DOHH2 (cell line): ENCODE data around the gene DHX29.
A peak's percentile ranks its signal among the peaks of the same experiment; 100 is the strongest.

Experiments
- H3F3A ChIP-seq: fragments of 200-600 bp; sonication (generic), shearing (Covaris generic); 2 replicates; pipeline ENCODE4 v1.6.0; 2016; ENCODE audit warnings: antibody characterized with exemption, mild to moderate bottlenecking; ENCODE audit not compliant: control insufficient read depth, insufficient read depth
- H3K27ac ChIP-seq: fragments of 200-600 bp; sonication (generic); 2 replicates; pipeline ENCODE4 v1.5.1; 2014; ENCODE audit warnings: low read depth, mild to moderate bottlenecking, low read length, moderate library complexity
- H3K27me3 ChIP-seq: fragments of 200-600 bp; sonication (generic); 2 replicates; pipeline ENCODE4 v1.6.1; 2014; ENCODE audit warnings: mild to moderate bottlenecking, low read length, mixed read lengths; ENCODE audit not compliant: control insufficient read depth
- H3K36me3 ChIP-seq: fragments of 200-600 bp; sonication (generic); 2 replicates; pipeline ENCODE4 v1.6.1; 2014; ENCODE audit warnings: mild to moderate bottlenecking, low read length, moderate library complexity, mixed read lengths; ENCODE audit not compliant: control insufficient read depth
- H3K4me1 ChIP-seq: fragments of 200-600 bp; sonication (generic); 2 replicates; pipeline ENCODE4 v1.6.1; 2014; ENCODE audit warnings: mild to moderate bottlenecking, low read length, mixed read lengths; ENCODE audit not compliant: control insufficient read depth
- H3K4me2 ChIP-seq: fragments of 200-600 bp; sonication (generic); 2 replicates; pipeline ENCODE4 v1.6.0; 2014; ENCODE audit warnings: mild to moderate bottlenecking, low read length, moderate library complexity
- H3K4me3 ChIP-seq: fragments of 200-600 bp; sonication (generic); 2 replicates; pipeline ENCODE4 v1.5.1; 2014; ENCODE audit warnings: mild to moderate bottlenecking, low read length, mixed read lengths
- H3K79me2 ChIP-seq: fragments of 200-600 bp; sonication (generic); 2 replicates; pipeline ENCODE4 v1.6.1; 2014; ENCODE audit warnings: mild to moderate bottlenecking, low read length, mixed read lengths; ENCODE audit not compliant: control insufficient read depth
- H3K9me2 ChIP-seq: fragments of 200-600 bp; sonication (generic); replicated peaks from 2 replicates; pipeline ENCODE4 v1.6.1; 2014; ENCODE audit warnings: mild to moderate bottlenecking, low read length, mixed read lengths; ENCODE audit not compliant: control insufficient read depth
- H3K9me3 ChIP-seq: fragments of 200-600 bp; sonication (generic); 2 replicates; pipeline ENCODE4 v1.6.1; 2014; ENCODE audit warnings: antibody characterized with exemption, low read length, mixed read lengths; ENCODE audit not compliant: control insufficient read depth, insufficient read depth
- H4K20me1 ChIP-seq: fragments of 200-600 bp; sonication (generic); 2 replicates; pipeline ENCODE4 v1.6.0; 2014; ENCODE audit warnings: low read depth, mild to moderate bottlenecking, antibody characterized with exemption, low read length, moderate library complexity; ENCODE audit not compliant: control insufficient read depth, insufficient read depth
- CTCF ChIP-seq: fragments of 200-600 bp; sonication (generic); IDR thresholded peaks from one replicate; pipeline ENCODE4 v1.5.1; 2014; ENCODE audit warnings: antibody characterized with exemption, mild to moderate bottlenecking, low read depth, low read length; ENCODE audit not compliant: poor library complexity, severe bottlenecking
- EZH2phosphoT487 ChIP-seq: fragments of 200-600 bp; sonication (generic); IDR thresholded peaks from 2 replicates; pipeline ENCODE4 v1.6.1; 2017; ENCODE audit warnings: borderline replicate concordance, mild to moderate bottlenecking, antibody characterized with exemption, low read length, moderate library complexity, mixed read lengths

Gene DHX29

DNA sequence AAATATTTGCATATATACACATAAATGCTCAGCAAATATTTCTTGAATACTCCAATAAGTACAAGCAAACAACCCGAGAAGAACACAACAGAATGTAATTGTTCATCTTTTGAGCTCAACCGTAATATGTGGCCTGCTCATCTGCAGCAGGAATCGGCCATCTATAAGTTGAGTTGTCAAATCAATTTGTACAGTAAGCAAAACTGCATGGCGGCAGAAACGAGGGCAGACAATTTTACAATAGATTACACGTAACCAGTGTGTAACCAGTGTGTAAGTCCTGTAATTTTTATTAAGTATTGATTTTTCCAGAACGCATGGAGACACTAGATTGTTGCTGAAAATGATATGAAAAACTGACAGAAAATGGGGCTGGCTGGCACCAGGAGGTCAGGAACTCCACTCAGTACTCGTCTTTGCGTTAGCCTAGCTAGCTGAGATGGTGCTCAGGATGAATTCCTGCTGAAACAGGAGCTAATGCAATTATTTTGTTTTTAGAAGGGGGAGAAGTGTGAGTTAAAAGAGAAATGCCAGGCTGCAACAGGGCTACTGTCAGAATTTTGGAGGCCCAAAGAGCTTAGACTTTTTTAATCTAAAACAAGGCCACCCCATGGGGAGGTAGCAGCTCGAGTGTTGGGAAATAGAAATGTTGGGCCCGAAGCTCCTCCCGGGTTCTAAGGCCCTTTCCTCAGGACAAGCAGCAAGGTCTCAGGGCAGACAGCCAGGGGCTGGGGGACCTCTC is 682 bp downstream of the DHX29 start:
- Histone ChIP-seq H3K4me3 (peak overlapping the region; percentile 94), H3F3A (no peaks in the 10 kb centered on the region; the same call in 1 of the 2 replicates)

GRCh38 chr5:55305345-55305744 is 2.1 kb downstream of the DHX29 start:
- Histone ChIP-seq H4K20me1 (peaks cover 8% of the 10 kb centered on the region; the same call in 1 of the 2 replicates), H3F3A (no peaks in the 10 kb centered on the region; the same call in 1 of the 2 replicates), H3K9me3 (no peaks in the 10 kb centered on the region), H3K4me3 (peak overlapping the region; percentile 94), H3K4me2 (peak overlapping the region; percentile 70), H3K27me3 (no peaks in the 10 kb centered on the region), H3K4me1 (peaks cover 36% of the 10 kb centered on the region), H3K79me2 (peaks cover 95% of the 10 kb centered on the region), H3K27ac (no peak overlapping the region), H3K36me3 (peaks cover 46% of the 10 kb centered on the region), H3K9me2 (no peaks in the 10 kb centered on the region)
- TF ChIP-seq CTCF: no peak
- no peak for TF ChIP-seq EZH2phosphoT487

More for the DNA sequence above, 682 bp downstream of the DHX29 start:
- no peaks in the 10 kb centered on the region for H3K9me3 ChIP-seq
- H3K9me2 ChIP-seq: no peaks in the 10 kb centered on the region
- H3K79me2 ChIP-seq: peaks cover 99% of the 10 kb centered on the region
- H3K27me3 ChIP-seq: no peaks in the 10 kb centered on the region
- H3K27ac ChIP-seq: peak overlapping the region; percentile 67
- peaks cover 56% of the 10 kb centered on the region for H3K36me3 ChIP-seq
- peaks cover 8% of the 10 kb centered on the region; the same call in 1 of the 2 replicates for H4K20me1 ChIP-seq
- peak overlapping the region; percentile 70 for H3K4me2 ChIP-seq
- H3K4me1 ChIP-seq: peaks cover 46% of the 10 kb centered on the region
- TF ChIP-seq EZH2phosphoT487 (no peak), CTCF (no peak)

GRCh38 chr5:55304584-55304983 is 2.9 kb downstream of the DHX29 start:
- Histone ChIP-seq H4K20me1 (peaks cover 7% of the 10 kb centered on the region; the same call in 1 of the 2 replicates), H3K27ac (no peak overlapping the region), H3K36me3 (peaks cover 40% of the 10 kb centered on the region), H3K9me2 (no peaks in the 10 kb centered on the region), H3K4me1 (peaks cover 30% of the 10 kb centered on the region), H3K4me3 (no peak overlapping the region), H3K4me2 (no peak overlapping the region), H3K27me3 (no peaks in the 10 kb centered on the region), H3K79me2 (peaks cover 93% of the 10 kb centered on the region), H3F3A (no peaks in the 10 kb centered on the region; the same call in 1 of the 2 replicates), H3K9me3 (no peaks in the 10 kb centered on the region)
- TF ChIP-seq EZH2phosphoT487: no peak
- TF ChIP-seq CTCF: no peak
